HG02884 (cell line): ENCODE results near the gene RPS6KA1.
"Not testable (repeated sequence)": the region's sequence is repeated elsewhere in the genome, so short reads cannot be mapped to it uniquely, and the experiment has no call there.

Source experiments
- ATAC-seq: cut with Tn5 transposase; IDR thresholded peaks from one replicate; pipeline ENCODE4 v1.9.1; 2021; ENCODE audit warnings: mild to moderate bottlenecking, moderate library complexity; ENCODE audit not compliant: unreplicated experiment

Gene RPS6KA1

DNA sequence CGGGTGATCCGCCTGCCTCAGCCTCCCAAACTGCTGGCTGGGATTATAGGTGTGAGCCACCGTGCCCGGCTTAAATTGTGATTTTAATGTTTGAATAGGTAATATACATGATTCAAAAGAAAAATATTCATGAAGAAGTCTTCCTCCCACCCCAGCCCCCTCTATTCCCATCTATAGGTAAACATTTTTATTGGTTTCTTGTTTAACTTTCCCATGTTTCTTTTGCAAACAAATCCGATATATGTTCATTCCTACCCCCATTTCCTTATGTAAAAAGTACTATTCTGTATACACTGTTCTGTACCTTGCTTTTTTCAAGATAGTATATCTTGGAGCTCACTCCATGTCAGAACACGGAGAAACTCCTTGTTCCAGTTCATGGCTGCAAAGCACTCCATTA lies 23.2 kb downstream of the RPS6KA1 start:
- ATAC-seq: no peak

DNA sequence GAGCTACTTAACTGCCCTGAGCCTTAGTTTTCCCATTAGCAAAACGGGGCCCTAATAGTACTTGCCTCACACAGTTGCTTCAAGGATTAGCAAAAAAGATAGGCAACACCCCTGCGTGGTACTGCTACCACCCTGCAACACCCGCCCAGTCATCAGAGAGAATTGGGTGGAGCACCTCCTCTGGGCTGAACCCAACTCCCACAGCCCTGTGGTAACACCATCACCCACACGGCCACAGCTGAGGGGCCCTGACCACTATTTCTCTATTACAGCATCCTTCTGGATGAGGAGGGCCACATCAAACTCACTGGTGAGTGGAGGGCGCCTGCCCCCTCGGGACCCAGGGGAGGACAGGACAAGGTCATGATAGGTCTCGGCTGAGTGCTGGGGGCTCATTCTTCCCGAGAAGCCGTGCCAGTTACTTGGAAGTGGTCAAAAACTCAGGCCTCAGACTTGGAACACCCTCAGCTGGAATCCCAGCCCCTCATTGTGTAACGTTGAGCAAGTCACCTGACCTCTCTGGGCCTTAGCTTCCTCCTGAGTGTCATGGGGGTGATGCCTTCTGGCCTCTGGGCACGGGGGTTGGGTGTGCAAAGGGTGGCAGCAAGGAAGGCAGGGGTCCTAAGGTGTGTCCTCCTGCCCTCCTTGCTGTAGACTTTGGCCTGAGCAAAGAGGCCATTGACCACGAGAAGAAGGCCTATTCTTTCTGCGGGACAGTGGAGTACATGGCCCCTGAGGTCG lies 24.6 kb downstream of the RPS6KA1 start:
- no peak for ATAC-seq

DNA sequence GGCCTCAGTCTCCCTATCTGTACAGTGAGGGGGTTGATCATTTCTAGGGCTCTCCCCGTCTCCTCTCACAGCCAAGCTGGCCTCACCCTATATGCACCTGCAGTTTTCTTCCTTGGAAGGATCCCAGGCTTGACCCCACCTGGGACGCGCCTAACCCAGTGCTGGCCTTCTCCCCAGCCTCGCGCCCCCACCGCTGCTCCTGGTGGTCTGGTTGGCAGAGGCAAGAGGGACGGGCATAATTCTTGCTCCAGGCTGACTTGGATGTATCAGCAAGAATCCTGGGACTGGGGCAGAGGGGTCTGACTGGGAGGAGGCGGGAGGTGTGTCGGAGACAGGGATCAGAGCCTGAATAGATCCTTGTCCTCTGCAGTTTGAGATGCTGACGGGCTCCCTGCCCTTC lies 25.2 kb downstream of the RPS6KA1 start:
- no peak for ATAC-seq

DNA sequence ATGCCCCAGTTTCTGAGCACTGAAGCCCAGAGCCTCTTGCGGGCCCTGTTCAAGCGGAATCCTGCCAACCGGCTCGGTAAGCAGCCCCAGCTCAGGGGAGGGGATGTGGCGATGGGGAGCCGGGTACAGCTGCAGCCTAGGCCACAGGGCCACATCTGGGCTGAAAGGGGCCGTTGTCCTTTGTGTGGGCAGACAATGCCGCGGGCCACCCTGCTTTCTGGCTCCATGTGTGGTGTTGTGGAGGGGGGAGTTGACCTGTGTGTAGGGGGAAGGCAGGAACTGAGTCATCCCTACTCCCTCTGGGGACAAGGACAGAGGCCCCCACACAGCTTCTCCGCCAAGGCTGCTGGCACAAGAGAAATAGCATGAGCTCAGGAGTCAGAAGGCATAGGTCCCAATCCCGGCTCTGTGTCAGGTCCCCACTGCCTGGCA lies 26.0 kb downstream of the RPS6KA1 start:
- no peak for ATAC-seq

DNA sequence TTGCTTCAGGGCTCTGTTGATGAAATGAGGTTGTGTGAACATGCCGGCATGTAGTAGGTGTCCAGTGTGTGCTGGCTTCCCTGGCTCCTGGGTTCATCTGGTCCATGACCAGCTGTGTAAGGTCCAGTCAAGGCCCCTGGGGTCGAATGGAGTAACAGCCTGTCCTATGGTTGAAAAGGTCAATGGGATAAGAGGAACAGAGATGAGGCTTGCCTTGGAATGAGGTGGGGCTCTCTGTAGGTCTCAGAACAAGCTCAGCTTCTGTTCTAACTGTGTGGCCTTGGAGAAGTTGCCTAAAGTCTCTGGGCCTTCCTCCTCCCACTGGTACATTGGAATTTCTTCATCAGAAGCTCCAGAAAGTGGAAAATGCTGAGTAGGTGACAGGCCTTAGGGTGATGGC lies 26.6 kb downstream of the RPS6KA1 start:
- no peak for ATAC-seq

DNA sequence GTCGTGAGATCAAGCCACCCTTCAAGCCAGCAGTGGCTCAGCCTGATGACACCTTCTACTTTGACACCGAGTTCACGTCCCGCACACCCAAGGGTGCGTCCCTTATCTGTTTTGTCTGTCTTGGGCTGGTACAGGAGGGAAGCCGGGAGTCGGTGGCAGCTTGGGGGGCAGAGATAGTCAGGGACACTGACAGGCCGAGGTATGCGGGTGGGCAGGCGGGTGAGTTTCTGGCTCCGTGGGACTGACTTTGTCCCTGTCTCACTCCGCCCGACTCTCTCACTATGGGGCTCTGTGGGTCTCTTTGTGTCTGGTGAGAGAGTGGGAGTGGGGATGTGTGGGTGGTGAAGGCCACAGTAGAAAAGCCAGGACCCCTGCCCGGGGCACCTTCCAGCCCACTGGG lies 27.4 kb downstream of the RPS6KA1 start:
- ATAC-seq: no peak

DNA sequence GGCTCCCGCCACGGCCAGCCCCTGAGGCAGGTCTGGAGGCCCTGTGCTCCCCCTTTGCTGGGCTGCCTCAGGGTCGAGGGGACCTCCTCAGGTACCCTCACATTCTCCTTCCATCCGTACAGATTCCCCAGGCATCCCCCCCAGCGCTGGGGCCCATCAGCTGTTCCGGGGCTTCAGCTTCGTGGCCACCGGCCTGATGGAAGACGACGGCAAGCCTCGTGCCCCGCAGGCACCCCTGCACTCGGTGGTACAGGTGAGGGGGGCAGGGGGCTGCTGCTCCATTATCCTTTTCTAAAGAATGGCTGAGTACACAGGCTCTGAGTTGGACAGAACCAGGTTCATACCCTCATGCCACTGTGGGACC lies 29.1 kb downstream of the RPS6KA1 start:
- no peak for ATAC-seq

DNA sequence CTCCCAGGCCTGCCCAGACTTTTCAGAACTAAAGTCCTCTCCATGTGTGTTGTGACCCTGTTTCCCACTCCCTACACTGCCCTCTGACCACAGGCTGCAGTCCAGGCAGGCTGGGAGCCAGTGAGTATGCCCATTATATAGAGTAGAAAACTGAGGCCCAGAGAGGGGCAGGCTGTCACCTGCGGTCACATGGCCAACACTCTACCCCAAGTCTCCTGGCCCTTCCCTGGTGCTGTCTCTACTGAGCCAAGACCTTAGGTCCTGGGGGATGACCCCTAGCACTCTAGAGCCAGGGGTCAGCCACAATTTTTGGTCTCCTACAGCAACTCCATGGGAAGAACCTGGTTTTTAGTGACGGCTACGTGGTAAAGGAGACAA lies 30.8 kb downstream of the RPS6KA1 start:
- no peak for ATAC-seq

DNA sequence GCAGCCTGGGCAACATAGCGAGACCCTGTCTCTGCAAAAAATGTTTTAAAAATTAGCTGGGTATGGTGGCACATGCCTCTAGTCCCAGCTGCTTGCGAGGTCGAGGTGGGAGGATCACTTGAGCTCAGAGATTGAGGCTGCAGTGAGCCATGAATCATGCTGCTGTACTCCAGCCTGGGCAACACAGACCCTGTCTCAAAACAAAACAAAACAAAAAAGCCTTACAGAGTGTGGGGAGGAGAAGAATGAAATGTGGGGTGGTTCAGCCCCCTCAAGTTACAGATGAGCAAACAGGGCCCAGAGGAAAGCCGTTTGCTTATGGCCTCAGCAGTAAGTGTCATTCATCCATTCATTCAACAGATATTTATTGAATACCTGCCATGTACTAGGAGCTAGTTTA lies 40.7 kb downstream of the RPS6KA1 start:
- ATAC-seq: no peak

DNA sequence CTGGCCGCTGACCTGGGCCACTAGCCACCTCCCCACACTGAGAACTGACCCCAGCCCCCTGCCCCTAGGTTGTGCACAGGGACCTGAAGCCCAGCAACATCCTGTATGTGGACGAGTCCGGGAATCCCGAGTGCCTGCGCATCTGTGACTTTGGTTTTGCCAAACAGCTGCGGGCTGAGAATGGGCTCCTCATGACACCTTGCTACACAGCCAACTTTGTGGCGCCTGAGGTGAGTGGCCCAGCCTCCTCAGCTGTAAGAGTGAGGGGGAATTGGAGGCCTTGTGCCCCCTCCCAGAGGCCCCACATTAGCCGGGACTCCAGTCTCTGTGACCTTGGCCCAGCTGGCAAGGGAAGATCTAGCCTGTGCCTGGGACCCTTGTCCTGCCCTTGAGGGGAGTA lies 41.8 kb downstream of the RPS6KA1 start:
- ATAC-seq: no peak

DNA sequence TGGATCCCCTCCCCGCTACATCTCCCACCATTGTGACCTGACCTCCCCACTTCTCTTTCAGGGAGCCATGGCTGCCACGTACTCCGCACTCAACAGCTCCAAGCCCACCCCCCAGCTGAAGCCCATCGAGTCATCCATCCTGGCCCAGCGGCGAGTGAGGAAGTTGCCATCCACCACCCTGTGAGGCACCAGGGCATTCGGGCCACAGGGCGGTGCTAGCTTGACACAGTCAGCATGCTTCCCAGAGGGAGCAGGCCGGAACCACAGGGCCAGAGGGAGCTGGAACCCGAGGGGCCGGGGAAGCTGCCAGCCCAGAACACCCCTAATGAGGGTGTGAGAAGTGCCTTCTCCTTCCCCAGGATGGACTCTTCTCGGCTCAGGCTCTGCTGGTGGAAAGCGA lies 44.5 kb downstream of the RPS6KA1 start:
- no peak for ATAC-seq

DNA sequence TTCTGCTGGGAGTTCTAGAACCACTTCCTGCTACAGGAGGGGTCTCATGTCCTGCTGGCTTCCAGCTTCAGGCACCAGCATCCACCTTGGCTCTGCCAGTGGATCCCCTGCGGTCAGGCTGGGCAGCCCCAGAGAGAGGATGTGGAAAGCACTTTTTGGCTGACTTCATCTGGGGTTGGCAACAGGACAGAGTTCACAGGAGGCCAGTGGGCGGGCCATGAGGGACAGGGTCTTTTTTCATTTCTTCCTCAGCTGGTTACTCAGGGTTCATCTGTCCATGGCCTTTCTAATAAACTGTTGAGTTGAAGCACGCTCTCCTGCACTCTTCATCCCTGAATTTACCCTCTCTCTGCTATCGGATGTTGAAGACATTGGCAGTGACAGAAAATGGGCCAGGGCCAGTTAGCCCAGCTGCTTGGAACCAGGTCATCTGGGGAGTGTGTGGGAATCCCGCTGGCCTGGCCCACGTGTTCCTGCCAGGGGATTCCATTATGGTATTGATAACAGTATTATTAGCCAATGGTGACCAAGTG lies 45.2 kb downstream of the RPS6KA1 start:
- ATAC-seq: no peak

DNA sequence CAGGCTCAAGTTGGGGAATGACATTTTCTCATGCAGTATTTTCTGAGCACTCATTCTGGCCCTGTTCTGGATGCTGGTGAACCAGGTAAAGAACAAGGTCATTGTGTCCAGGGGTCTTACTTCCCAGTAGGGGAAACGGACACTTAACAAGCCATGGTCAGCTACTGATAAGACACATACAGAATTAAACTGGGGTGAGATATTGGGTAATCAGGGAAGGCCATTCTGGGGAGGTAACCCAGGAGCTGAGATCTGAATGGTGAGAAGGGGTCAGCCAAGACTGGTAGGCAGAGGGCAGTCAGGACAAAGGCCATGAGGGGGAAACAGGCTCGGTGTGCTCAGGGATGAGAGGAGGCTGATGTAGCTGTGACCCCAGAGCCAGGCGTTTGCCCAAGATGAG lies 45.8 kb downstream of the RPS6KA1 start:
- no peak for ATAC-seq

DNA sequence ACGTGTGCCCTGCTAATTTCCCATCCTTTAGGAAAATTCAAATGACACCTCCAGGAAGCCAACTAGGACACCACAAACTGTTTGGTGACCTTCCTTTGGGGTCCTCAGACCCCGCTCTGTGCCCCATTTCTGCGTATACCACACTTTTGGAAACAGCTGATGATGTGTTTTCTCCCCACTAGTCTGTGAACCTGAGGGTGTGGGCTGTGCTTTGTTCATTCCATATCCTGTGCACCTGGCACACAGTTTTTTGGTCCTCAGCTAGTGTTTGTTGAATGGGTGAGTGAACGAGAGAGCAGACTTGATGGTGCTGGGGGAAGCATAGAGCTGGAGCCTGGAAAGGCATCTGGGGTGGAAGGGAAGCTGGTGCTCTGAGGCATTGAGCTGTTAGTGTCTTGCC lies 48.6 kb downstream of the RPS6KA1 start:
- ATAC-seq: no peak

DNA sequence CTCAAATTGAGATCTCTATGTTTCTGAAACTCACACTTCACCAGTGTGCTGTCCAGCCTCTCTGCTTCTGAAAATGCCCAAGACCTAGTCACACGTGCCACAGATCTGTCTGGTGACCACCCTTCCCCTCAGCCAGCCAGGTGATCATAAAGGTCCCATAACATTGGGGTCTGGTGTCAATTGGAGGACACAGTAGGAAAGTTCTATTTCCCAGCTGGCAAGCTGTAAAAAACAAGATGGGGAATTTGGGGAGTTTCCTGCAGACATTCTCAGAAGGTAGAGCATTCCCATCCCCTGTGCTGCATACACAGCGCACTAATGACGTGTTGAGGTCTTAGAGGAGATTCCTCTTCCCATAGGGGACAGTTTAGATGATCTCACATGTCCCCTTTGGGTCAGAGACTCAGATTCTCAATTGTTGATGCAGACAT lies 50.1 kb downstream of the RPS6KA1 start:
- ATAC-seq: no peak

DNA sequence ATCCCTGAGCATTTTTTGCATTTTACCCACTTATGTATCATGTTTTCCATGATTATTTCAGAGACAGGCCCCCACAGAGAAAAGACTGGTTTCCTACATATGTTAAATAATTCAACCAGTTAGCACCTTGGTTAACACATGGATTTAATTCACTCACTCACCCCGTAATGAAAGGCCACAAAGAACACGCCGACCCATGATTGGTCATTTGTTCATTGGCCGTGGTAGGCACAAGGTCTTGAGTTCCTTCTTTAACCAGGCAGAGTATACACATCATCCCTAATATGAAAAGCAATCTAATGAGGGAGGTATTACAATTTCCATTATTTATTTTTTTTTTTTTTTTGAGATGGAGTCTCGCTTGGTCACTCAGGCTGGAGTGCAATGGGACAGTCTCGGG lies 50.6 kb downstream of the RPS6KA1 start:
- ATAC-seq: no peak

DNA sequence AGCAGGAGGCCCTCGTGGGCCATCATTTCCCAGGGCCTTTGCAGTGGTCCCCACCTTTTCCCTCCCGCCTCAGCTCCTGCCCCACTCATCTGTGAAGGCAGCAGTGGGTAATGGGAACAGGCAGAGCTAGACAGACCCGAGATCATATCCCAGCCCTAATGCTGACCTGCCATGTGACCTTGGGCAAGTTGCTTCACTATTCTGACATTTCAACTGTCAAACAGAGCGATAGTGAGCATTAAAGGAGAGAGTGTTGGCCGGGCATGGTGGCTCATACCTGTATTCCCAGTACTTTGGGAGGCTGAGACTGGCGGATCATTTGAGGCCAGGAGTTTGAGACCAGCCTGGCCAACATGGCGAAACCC lies 51.7 kb downstream of the RPS6KA1 start:
- no peak for ATAC-seq

DNA sequence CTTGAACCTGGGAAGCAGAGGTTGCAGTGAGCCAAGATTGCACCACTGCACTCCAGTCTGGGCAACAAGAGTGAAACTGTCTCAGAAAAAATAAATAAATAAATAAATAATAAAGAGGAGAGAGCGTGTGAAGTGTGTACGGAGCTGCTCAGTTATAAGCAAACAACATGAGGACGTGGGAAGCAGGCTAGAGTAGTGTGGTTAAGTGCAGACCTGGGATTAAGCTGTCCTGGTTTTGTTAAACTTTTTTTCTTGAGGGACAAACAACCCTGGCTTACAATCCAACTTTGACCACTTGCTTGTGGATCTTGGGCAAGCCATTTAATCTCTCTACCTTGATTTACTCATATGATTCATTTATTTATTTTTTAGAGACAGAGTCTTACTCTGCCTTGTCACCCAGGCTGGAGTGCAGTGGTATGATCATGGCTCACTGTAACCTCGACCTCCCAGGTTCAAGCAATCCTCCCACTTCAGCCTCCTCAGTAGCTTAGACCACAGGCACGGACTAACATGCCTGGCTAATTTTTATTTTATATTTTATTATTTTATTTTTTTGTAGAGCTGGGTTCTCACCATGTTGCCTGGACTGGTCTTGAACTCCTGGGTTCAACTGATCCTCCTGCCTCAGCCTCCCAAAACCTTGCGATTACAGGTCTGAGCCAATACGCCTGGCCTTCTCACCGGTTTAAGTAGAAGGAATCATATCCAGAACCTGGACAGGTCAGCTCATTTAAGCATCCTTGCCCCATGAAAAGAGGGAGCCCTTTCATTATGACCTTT lies 52.7 kb downstream of the RPS6KA1 start:
- ATAC-seq: no peak

DNA sequence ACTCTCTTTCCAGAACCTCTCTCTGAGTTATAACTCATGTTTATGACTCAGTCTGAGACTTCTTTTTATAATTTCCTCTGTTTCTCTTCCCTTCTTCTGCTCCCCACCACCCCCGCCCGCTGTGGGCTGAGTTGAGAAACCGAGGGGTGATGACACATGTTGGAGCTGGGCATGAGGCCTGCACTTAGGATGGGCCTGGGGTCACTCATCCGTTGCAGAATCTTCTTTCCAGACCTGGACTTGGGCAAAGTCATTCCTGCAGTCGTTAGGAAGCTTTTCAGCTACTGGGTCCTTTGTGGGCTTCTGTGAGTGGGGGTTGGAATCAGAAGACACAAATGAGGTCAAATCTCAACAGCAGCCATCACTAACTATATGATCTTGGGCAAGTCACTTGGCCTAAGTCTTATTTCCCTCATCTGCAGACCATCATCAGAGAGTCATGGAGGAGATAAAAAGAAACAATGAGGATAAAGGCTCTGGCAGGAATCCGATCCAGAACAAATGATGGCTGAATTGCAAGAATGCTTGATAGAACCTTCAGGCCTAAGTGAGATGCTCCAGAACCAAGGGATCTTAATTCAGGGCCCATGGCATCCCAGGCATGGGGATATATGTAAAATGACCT lies 53.4 kb downstream of the RPS6KA1 start:
- no peak for ATAC-seq

DNA sequence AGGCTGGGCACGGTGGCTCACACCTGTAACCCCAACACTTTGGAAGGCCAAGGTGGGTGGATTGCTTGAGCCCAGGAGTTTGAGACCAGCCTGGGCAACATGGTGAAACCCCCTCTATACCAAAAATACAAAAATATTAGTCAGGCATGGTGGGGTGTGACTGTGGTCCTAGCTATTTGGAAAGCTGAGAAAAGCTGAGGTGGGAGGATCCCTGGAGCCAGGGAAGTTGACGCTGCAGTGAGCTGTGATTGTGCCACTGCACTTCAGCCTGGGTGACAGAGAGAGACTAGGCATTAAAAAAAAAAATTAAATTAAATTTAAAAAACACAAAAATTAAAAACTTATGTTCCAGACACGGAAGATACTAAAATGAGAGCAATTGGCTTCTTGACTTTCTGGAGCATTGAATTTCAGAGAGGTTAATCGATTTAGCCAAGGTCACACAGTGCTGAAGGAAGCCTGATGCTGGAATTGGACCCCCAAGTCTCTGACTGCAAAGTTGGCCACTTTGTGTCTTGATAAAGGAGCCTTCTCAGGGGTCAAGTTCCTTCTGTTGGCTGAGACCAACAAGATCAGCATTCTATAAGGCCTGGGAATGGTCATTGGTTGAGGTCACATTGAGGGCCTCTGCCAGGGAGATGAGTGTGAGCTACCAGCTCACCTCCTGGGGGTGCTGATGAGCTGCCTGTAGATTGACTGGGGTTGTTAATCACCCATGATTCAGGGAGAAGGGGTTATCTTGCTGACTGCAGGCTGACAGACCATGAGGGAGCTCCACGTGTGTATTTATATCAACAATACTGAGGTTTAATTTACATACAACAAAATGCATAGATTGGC lies 54.3 kb downstream of the RPS6KA1 start:
- ATAC-seq: no peak

DNA sequence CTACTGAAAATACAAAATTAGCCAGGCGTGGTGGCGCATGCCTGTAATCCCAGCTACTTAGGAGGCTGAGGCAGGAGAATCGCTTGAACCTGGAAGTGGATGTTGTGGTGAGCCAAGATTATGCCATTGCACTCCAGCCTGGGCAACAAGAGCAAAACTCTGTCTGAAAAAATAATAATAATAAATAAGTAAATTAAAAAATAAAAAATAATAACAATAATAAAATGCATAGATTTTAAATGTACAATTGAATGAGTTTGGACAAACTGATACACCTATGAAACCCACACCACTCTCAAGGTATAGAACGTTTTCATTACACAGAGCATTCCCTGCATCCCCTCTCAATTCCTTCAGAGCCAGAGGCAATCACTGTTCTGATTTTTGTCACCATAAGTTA lies 55.0 kb downstream of the RPS6KA1 start:
- ATAC-seq: not testable (repeated sequence)
